ENCODE measurements around the gene ACVR1. TPM values are rescaled to one million over a fixed set of nuclear protein-coding genes. Genes with fewer than 3 reads are reported as not detected.

ACVR1 gene
- total and polyA plus RNA-seq, 9 of the 15 experiments (the other 6 are each of a cell fraction or from before 2014, with no cell fraction given) = 3.8 to 14.3 (median 6.9) TPM

- TF ChIP-seq, protein P1, sequence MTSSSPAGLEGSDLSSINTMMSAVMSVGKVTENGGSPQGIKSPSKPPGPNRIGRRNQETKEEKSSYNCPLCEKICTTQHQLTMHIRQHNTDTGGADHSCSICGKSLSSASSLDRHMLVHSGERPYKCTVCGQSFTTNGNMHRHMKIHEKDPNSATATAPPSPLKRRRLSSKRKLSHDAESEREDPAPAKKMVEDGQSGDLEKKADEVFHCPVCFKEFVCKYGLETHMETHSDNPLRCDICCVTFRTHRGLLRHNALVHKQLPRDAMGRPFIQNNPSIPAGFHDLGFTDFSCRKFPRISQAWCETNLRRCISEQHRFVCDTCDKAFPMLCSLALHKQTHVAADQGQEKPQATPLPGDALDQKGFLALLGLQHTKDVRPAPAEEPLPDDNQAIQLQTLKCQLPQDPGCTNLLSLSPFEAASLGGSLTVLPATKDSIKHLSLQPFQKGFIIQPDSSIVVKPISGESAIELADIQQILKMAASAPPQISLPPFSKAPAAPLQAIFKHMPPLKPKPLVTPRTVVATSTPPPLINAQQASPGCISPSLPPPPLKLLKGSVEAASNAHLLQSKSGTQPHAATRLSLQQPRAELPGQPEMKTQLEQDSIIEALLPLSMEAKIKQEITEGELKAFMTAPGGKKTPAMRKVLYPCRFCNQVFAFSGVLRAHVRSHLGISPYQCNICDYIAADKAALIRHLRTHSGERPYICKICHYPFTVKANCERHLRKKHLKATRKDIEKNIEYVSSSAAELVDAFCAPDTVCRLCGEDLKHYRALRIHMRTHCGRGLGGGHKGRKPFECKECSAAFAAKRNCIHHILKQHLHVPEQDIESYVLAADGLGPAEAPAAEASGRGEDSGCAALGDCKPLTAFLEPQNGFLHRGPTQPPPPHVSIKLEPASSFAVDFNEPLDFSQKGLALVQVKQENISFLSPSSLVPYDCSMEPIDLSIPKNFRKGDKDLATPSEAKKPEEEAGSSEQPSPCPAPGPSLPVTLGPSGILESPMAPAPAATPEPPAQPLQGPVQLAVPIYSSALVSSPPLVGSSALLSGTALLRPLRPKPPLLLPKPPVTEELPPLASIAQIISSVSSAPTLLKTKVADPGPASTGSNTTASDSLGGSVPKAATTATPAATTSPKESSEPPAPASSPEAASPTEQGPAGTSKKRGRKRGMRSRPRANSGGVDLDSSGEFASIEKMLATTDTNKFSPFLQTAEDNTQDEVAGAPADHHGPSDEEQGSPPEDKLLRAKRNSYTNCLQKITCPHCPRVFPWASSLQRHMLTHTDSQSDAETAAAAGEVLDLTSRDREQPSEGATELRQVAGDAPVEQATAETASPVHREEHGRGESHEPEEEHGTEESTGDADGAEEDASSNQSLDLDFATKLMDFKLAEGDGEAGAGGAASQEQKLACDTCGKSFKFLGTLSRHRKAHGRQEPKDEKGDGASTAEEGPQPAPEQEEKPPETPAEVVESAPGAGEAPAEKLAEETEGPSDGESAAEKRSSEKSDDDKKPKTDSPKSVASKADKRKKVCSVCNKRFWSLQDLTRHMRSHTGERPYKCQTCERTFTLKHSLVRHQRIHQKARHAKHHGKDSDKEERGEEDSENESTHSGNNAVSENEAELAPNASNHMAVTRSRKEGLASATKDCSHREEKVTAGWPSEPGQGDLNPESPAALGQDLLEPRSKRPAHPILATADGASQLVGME (CRISPR knock-in tag; IDR thresholded peaks at IDR 0.05) = no peak
- TF ChIP-seq, protein P2, sequence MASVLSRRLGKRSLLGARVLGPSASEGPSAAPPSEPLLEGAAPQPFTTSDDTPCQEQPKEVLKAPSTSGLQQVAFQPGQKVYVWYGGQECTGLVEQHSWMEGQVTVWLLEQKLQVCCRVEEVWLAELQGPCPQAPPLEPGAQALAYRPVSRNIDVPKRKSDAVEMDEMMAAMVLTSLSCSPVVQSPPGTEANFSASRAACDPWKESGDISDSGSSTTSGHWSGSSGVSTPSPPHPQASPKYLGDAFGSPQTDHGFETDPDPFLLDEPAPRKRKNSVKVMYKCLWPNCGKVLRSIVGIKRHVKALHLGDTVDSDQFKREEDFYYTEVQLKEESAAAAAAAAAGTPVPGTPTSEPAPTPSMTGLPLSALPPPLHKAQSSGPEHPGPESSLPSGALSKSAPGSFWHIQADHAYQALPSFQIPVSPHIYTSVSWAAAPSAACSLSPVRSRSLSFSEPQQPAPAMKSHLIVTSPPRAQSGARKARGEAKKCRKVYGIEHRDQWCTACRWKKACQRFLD (CRISPR knock-in tag; IDR thresholded peaks at IDR 0.05) = 0 out of 2 replicates have a peak, but pooled peaks have one; percentile 19
- TF ChIP-seq EP300 (IDR thresholded peaks at IDR 0.05; ENCODE audit: low read length) = peak; percentile 86
- no peak for TF ChIP-seq BRF1 (IDR thresholded peaks at IDR 0.05; ENCODE audit: borderline replicate concordance, extremely low read depth, insufficient read length)
- peak; percentile 13; the same call in 1 of the 2 replicates for TF ChIP-seq CTBP1 (IDR thresholded peaks at IDR 0.05; ENCODE audit: borderline replicate concordance)
- no peak for TF ChIP-seq ZNF232 (CRISPR knock-in tag; IDR thresholded peaks at IDR 0.05)
- TF ChIP-seq CCAR2 (IDR thresholded peaks at IDR 0.05; ENCODE audit: low read depth, low read length) = no peak
- no peak for TF ChIP-seq CHD1 (IDR thresholded peaks at IDR 0.05; ENCODE audit: low read length)
- TF ChIP-seq TAF1 (IDR thresholded peaks at IDR 0.05; ENCODE audit: control insufficient read depth, extremely low read depth, insufficient read depth, low read length, severe bottlenecking) = peak; percentile 85
- TF ChIP-seq, protein P3, sequence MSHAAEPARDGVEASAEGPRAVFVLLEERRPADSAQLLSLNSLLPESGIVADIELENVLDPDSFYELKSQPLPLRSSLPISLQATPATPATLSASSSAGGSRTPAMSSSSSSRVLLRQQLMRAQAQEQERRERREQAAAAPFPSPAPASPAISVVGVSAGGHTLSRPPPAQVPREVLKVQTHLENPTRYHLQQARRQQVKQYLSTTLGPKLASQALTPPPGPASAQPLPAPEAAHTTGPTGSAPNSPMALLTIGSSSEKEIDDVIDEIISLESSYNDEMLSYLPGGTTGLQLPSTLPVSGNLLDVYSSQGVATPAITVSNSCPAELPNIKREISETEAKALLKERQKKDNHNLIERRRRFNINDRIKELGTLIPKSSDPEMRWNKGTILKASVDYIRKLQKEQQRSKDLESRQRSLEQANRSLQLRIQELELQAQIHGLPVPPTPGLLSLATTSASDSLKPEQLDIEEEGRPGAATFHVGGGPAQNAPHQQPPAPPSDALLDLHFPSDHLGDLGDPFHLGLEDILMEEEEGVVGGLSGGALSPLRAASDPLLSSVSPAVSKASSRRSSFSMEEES (CRISPR knock-in tag; IDR thresholded peaks at IDR 0.05) = no peak
- TF ChIP-seq, protein P4, sequence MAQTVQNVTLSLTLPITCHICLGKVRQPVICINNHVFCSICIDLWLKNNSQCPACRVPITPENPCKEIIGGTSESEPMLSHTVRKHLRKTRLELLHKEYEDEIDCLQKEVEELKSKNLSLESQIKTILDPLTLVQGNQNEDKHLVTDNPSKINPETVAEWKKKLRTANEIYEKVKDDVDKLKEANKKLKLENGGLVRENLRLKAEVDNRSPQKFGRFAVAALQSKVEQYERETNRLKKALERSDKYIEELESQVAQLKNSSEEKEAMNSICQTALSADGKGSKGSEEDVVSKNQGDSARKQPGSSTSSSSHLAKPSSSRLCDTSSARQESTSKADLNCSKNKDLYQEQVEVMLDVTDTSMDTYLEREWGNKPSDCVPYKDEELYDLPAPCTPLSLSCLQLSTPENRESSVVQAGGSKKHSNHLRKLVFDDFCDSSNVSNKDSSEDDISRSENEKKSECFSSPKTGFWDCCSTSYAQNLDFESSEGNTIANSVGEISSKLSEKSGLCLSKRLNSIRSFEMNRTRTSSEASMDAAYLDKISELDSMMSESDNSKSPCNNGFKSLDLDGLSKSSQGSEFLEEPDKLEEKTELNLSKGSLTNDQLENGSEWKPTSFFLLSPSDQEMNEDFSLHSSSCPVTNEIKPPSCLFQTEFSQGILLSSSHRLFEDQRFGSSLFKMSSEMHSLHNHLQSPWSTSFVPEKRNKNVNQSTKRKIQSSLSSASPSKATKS (CRISPR knock-in tag; IDR thresholded peaks at IDR 0.05) = no peak
- TF ChIP-seq RBM17 (IDR thresholded peaks at IDR 0.05; ENCODE audit: borderline replicate concordance, low read depth, low read length) = no peak
- TF ChIP-seq ZNF668 (CRISPR knock-in tag; IDR thresholded peaks at IDR 0.05) = no peak
- TF ChIP-seq CBX3 (IDR thresholded peaks at IDR 0.05; ENCODE audit: borderline replicate concordance in 1 of 2, low read length in 2 of 2) = peak in 1 of 2 experiments; percentile 77; a peak in 1 of 3 replicates
- TF ChIP-seq CREM (IDR thresholded peaks at IDR 0.05; ENCODE audit: low read depth) = peak; percentile 72
- peak; percentile 57; the same call in 1 of the 2 replicates for TF ChIP-seq SPI1 (IDR thresholded peaks at IDR 0.05; ENCODE audit: borderline replicate concordance, low read depth, low read length)
These were observed 37.5 kb downstream of the ACVR1 start (continued) for GRCh38 chr2:157838442-157839161.

Measured in K562 (cell line).